Measurements from ENCODE around the gene NOL3. TPM values are rescaled to one million over a fixed set of nuclear protein-coding genes. Genes with fewer than 3 reads are reported as not detected.

Gene NOL3
- total and polyA plus RNA-seq, 4 donors, result 3.0 to 18.0 (median 10.7) TPM

- H3K9me3 ChIP-seq (ENCODE audit: control insufficient read depth in 4 of 4, low read length in 3 of 4), result no peaks in the 10 kb centered on the region
- no peak overlapping the region for H3K9ac ChIP-seq (ENCODE audit: low read depth in 1 of 2, low read length in 2 of 2)
- H3K4me1 ChIP-seq (ENCODE audit: control insufficient read depth in 4 of 4, insufficient read depth in 4 of 4, low read length in 3 of 4), result peaks cover 8 to 26% (median 22%) of the 10 kb centered on the region in 4 donors
- DNase-seq (ENCODE audit: low spot score), result no peak
- 28% methylated on average over 9 of the region's 9 CpGs for WGBS
- H3K36me3 ChIP-seq (ENCODE audit: control insufficient read depth in 4 of 4, insufficient read depth in 3 of 4, low read depth in 1 of 4, low read length in 3 of 4), result peaks cover 10 to 24% (median 19%) of the 10 kb centered on the region in 4 donors
- no peak overlapping the region for H3K4me3 ChIP-seq (ENCODE audit: low read depth in 1 of 3, low read length in 3 of 3)
- no peak overlapping the region for H3K27ac ChIP-seq (ENCODE audit: low read depth in 1 of 2, low read length in 2 of 2)
- H3K27me3 ChIP-seq (ENCODE audit: control insufficient read depth in 4 of 4, insufficient read depth in 4 of 4, low read length in 3 of 4), result no peaks in the 10 kb centered on the region
- TF ChIP-seq ZBTB33 (IDR thresholded peaks at IDR 0.05) (no peak), REST (IDR thresholded peaks at IDR 0.05) (no peak), FOXA1 (IDR thresholded peaks at IDR 0.05) (no peak), NR2F2 (IDR thresholded peaks at IDR 0.05) (no peak), JUND (IDR thresholded peaks at IDR 0.05) (no peak), CTCF (IDR thresholded peaks at IDR 0.05; ENCODE audit: low read depth, low read length, missing input control) (no peak), YY1 (IDR thresholded peaks at IDR 0.05) (no peak), TAF1 (conservative IDR thresholded peaks at IDR 0.05) (no peak), SP1 (IDR thresholded peaks at IDR 0.05) (no peak), HNF4A (conservative IDR thresholded peaks at IDR 0.05) (no peak), EGR1 (IDR thresholded peaks at IDR 0.05; ENCODE audit: low read depth in 2 of 2) (no peak), RXRA (IDR thresholded peaks at IDR 0.05) (no peak), HNF4G (IDR thresholded peaks at IDR 0.05) (no peak), GABPA (IDR thresholded peaks at IDR 0.05 in 1 of 2, conservative IDR thresholded peaks at IDR 0.05 in 1 of 2) (no peak), ATF3 (IDR thresholded peaks at IDR 0.05) (no peak), FOXA2 (IDR thresholded peaks at IDR 0.05) (no peak)
Observed at GRCh38 chr16:67191411-67191994, 21.2 kb downstream of the NOL3 start.

All from liver (tissue), 9 donors.